NK-92 (cell line): ENCODE data around the gene PRSS21.

ENCODE experiments used
- DNase-seq: peaks from one replicate; lab custom pipeline; 2025; ENCODE audit not compliant: unreplicated experiment; lab: John Stamatoyannopoulos, UW

PRSS21 gene

DNA sequence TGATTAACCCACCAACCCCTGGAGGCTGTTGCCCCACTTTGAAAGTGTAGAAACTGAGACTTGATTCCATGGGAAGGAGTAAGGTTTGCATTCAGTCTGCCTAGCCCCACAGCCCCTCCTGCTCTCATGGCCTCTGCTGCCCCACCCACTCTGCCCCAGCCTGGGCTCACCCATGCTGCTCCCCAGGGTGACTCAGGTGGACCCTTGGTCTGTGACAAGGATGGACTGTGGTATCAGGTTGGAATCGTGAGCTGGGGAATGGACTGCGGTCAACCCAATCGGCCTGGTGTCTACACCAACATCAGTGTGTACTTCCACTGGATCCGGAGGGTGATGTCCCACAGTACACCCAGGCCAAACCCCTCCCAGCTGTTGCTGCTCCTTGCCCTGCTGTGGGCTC lies 12.3 kb upstream of the PRSS21 start:
- no peak for DNase-seq

DNA sequence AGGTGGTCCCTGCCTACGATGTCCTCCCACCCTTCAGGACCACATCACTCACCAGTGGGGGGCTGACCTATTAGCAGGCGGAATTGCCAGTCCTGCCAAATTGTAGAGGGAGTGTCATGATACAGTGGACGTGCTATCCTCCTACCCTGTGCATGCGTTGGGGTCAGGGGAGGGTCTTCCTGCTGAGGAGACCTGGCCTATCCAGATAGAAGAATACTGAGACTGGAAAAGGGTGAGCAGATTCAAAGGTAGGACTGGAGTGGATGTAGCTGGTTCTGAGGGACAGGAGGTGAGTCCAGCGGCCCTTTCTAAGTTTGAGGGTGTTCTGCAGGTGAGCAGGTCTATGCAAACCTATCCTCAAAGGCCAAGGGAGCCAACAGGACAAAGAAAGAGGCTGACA lies 10.8 kb upstream of the PRSS21 start:
- DNase-seq = no peak

DNA sequence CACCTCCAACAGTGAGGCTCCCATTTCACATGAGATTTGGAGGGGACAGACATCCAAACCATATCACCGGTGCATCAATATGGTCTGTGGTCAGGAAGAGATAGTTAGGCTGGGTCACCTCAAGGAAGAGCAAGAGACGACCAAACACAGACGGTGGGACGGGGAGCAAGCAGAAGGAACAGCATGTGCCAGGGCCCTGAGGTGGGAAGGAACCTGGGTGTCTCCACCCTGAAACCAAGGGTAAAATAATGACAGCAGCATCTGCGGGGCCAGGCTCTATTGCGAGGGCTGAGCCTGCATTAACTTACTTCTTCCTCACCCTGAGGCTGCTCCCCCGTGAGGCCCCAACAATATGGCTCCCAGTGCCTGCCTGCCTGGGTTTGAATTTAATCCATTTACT lies 8.9 kb upstream of the PRSS21 start:
- no peak for DNase-seq

DNA sequence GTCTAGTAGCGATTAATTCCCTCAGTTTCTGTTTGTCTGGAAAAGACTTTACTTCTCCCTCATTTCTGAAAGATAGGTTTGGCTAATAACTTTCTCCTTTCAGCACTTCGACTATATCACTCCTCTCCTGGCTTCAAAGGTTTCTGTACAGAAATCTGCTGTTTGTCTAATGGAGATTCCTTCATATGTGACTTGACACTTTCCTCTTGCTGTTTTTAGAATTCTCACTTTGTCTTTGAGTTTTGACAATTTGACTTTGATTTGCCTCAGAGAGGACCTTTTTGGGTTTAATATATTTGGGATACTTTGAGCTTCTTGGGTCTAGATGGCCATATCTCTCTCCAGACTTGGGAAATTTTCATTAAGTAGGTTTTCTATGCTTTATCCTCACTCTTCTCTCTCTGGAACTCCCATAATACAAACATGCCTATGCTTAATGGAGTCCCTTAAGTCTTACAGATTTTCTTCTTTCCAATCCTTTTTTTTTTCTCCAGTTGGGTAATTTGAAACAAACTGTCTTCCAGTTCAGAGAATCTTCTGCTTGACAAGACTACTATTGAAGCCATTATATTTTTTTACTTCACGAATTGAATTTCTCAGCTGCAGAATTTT lies 7.8 kb upstream of the PRSS21 start:
- no peak for DNase-seq

DNA sequence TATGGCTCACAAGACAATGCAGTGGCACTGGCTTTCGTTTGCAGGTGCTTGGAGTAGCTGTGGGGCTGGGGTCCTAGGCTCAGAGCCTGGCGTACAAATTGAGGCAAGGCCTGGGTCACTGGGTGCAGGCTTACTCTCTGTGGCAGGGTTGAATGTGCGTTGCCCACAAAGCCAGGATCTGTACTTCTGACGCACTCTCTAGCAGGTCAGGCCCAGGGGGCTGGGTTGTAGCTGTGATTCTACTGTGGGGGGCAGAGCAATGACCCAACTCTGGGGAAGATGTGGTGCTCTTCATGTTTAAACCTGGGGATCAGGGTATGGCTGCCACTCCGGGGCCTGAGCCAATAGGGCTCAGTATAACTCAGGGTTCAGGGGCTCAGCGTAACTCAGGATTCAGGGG lies 6.4 kb upstream of the PRSS21 start:
- DNase-seq = no peak

DNA sequence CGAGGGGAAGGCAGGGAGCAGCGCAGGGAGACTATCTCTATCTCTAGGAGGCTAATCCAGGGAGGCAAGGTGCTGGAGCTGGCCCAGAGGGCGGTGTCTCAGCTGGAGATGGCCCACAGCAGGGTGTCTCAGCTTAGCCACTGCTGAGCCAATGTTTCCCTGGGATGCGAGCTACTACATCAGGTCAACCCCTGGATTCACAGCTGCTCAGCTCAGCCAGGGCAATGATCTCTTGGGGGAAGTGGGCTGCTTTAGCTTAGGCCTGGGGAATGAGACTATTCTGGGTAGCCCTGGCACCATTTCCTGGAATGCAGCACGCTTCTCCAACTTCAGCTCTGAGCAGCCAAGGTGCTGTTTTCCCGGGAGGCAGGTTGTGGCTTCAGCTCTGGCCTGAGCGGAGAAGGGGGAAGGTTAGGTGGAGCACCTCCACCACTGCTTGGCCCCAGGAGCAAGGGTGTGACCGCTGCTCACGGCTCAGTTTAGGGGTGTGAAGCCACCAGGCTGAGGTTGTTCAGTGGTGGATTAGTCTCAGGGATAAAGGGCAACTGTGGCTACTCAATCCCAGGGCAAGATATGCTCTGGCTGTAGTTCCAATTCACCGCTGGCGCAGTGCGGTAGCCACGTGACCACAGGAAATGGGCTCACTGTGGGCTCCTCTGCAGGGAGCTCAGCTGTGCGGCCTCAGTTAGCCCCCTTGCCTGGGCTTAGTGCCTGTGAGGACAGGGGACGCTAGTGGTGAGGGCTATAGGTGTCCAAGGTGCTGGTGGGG lies 5.2 kb upstream of the PRSS21 start:
- DNase-seq = no peak

DNA sequence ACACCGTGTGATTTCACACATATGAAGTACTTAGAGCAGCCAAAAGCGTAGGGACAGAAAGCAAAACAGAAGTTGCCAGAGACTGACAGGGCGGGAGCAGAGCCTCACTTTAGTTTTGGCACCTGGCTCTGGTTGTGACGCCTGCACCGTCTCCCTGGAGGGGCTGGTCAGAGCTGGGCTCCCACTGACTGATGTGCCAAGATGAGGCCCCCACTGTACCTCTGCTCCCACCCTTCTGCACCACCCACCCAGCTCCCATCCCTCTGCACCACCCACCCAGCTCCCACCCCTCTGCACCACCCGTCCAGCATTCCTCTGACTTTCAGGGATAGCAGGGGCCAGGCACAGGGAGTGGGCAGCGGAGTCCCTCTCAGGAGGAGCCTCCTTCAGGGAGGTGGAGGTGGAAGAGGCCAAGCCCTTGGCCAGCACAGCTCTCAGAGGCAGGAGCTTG lies 3.2 kb upstream of the PRSS21 start:
- no peak for DNase-seq

DNA sequence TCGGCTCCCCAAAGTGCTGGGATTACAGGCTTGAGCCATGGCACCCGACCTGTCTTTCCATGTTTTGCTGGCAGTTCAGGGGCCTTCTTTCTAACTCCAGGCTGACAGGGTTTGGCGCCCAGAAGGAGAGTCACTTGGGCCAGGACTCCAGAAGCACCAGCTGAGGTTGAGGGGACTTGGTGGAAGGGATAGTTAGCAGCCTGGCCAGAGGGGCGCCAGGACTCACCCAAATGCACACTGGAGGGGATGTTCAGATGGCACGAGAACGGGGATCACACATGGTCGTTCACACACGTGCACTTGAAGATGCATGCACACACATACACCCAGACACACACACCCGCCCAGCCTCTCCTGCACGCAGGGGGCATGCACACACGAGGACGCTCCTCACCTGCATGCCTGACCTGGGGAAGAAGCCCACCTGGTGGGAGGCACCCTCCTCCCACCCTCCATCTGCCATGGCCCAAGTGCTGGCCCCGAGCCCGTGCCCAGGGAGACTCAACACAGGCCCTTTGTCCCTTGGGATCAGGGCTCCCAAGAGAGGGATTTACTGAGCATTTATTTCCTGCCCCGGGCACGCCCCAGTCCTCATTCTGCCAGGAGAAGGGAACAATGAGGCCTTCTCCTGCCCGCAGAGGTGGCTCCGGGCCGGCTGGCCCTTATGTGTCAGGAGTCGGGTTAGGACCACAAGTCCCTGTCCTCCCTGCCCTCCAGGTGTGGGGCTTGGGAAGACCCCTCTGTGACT lies 2.3 kb upstream of the PRSS21 start:
- DNase-seq = no peak

DNA sequence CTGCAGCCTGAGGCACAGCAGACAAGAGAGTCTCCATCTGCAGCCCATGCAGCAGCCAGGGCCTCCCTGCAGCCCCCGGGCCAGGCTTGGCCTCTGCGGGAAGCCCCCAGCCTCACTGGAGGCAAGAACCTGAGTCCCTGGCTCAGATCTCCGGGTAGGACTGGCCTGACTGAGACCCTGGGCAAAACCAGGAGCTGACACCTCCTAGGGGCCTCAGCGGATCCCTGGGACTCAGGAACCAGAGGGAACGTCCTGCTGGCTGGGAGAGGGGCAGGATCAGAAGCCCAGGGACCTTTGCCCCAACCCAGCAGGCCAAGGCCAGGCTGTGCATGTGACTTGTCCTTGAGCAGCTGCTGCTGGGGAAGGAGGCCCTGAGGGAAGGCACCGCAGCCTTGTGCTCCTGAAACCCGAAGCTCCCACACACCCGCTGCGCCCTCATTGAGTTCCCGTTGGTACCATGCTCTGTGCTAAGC lies 1.7 kb upstream of the PRSS21 start:
- no peak for DNase-seq

DNA sequence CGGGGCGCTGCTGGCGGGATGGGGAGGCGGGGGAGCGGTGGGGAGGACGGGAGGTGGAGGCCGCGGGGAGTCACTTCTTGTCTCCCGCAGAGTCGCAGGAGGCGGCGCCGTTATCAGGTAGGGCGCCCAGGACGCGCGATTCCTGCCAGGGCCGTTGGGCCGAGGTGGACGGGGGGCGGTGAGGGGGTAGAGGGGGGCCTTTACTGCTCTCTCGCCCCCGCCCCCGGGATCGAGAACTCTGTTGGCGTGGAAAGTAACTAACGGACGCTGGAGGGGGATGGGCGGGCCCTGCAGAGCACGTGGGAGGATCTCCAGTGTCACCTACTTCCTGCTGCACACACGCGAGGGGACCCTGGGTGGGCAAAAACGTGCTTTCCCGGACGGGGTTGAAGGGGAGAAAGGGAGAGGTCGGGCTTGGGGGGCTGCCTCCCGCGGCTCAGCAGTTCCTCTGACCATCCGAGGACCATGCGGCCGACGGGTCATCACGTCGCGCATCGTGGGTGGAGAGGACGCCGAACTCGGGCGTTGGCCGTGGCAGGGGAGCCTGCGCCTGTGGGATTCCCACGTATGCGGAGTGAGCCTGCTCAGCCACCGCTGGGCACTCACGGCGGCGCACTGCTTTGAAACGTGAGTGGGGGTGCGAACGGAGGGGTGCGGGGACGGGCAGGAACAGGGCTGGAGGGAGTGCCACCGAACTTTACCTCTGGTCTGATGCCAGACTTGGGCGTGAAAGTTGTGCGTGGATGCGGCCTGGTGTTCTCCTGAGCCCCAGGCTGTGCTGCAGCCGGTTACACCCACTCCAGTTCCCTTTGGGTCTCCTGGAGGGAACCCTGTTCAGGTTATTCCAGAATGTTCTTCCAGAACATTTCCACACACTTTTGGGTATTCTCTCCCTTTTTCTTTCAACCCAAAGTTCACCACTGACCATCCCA lies 569 bp downstream of the PRSS21 start:
- DNase-seq = no peak

DNA sequence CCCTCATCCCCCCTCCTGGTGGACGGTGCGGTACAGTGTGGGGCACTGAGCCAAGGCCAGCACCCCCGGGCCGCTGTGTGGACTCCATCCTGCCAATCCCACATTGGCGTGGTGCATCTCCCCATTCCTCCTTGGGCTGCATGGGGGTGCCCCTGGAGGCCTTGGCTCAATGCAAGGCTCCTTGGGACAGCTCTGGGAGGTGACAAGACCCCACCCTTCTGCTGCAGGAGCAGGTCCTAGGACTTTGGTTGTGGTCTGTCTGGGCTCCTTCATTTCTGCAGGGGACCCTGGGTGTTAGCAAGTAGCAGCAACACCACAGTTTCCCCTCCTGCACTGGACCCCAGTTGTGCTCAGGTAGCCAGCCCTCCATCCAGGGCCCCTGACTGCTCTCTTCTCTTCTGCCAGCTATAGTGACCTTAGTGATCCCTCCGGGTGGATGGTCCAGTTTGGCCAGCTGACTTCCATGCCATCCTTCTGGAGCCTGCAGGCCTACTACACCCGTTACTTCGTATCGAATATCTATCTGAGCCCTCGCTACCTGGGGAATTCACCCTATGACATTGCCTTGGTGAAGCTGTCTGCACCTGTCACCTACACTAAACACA lies 1.3 kb downstream of the PRSS21 start:
- DNase-seq = no peak

DNA sequence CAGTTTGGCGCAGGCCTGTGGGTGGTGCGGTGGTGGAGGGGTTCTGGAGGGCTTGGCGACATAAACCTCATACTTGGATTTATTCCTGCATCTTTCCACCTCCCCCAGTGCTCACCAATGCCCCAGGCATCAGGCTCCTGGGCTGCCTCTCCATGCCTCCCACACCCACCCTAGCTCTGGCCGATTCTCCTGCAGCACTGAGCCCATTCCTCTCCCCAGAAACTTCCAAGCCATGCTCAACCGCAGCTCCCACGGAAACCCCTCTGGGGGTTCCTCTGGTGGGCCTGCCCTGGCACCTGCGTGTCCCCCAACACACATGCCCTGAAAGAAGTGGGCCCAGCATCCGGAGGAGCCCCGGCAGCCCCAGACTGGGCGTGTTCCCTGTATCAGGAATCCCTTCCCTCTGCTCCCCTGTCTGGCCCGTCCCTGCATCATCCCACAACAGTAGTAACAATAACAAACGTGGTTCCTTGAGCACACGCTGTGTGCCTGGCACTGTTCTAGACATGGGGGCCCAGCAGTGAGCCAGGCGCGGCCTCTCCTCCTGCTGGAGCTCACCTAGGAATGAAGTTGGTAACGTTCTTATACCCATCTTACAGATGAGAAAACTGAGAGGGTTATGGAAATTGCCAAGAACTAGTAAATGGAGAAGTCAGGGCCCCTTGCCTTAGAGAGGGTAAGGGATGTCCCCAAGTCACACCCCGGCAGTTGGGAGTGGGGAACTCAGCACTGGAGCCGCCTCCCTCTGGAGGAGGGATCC lies 2.3 kb downstream of the PRSS21 start:
- DNase-seq = no peak

DNA sequence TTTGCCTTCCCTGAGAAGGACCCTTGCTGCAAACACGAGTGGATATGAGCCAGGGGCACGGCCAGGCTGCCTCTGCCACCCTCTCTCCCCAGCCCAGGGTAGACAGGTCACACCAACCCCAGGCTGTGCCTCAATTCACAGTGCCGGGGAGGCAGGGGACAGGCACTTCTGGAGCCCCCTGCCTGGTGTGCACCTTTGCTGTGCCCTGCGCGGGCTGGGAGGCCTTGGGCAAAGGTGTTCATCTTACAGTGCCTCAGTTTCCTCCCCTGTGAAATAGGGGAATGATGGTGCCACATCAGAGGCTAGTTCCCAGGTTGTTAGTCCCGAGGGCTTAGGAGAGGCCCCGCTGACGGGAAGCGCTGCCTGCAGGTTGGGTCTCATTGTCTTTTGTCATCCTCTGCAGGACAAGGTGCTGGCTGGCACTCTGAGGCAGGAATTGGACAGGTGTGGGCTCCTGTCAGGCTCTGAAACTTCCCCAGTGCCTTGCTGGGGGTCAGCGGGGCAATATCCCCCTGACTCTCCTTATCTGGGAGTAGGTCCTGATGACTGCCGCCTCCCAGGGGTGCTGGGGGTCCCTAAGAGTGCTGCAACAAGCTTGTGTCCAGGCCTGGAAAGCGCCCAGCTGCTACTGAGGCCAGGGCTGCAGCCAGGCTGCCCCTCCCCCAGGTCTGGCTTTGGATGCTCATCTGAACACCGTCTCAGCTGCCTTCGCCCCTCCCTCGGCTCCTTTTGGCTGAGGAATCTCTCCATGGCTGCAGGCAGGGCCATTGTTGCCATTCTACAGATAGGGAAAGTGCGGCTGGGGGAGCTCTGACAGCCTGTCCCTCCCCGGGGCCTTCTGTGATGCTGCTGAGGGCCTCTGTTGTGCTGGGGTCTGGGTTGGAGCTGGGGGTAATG lies 3.1 kb downstream of the PRSS21 start:
- no peak for DNase-seq

DNA sequence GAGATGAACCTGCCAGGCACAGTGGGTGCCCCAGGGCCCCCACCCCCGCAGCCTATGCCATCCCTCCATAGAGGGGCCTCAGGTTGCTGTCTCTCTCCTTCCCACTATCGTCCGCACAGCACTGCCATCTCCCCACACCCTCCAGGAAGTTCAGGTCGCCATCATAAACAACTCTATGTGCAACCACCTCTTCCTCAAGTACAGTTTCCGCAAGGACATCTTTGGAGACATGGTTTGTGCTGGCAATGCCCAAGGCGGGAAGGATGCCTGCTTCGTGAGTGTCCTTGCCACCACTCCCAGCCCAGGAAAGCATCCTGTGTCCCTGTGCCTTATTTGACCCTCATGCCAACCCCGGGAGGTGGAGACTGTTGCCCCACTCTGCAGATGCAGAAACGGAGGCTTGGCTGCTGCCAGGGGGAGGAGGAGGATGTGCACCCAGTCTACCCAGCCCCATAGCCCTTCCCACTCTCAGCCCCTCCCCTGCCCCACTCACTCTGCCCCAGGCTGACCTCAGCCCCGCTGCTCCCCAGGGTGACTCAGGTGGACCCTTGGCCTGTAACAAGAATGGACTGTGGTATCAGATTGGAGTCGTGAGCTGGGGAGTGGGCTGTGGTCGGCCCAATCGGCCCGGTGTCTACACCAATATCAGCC lies 3.9 kb downstream of the PRSS21 start:
- DNase-seq = no peak

DNA sequence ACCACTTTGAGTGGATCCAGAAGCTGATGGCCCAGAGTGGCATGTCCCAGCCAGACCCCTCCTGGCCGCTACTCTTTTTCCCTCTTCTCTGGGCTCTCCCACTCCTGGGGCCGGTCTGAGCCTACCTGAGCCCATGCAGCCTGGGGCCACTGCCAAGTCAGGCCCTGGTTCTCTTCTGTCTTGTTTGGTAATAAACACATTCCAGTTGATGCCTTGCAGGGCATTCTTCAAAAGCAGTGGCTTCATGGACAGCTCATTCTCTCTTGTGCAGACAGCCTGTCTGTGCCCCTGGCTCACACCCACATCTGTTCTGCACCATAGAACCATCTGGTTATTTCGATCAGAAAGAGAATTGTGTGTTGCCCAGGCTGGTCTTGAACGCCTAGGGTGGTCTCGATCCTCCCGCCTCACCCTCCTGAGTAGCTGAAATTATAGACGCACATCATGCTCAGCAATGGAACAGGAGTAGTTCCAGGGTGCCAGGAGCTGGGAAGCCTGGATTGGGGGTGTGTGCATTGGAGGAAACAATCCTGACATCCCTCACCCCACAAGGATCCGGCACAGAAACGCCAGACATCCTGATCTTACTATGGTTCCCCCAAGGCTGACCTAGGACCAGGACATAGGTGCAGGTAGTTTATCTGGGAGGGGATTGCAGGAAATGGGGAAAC lies 4.6 kb downstream of the PRSS21 start:
- no peak for DNase-seq

DNA sequence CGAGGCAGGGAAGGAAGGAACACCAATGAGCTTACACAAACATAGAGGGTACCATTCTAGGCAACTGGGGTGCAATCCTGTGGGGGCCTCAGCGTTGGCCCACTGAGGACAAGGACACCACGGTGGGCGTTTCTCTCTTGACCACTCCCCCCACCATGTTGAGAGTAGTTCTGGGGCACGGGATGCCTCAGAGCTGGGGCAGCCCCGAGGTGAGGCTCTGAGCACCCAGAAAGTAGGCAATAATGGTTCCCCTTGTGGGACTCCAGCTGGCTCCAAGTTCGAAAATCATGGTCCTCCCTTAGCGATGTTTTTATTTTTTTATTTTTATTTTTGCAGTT lies 5.1 kb downstream of the PRSS21 start:
- no peak for DNase-seq

DNA sequence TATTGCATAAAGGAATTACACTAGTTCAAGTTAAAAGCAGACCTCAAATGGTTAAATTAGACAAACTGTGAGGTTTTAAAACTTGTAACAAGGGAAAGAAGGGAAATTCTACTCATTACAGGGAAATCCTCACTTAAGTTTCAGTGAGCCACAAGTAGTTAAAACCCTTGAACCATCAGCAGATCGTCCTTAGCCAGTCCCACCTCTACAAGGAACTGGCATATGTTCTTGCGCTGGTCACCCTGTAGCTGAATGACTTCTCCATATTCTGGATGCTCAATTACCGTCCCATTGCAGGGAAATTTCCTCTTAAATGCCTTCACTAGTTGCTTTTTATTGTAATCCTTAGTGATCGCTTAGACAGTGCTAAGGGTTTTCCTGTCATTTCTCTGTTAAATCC lies 5.5 kb downstream of the PRSS21 start:
- DNase-seq = no peak

DNA sequence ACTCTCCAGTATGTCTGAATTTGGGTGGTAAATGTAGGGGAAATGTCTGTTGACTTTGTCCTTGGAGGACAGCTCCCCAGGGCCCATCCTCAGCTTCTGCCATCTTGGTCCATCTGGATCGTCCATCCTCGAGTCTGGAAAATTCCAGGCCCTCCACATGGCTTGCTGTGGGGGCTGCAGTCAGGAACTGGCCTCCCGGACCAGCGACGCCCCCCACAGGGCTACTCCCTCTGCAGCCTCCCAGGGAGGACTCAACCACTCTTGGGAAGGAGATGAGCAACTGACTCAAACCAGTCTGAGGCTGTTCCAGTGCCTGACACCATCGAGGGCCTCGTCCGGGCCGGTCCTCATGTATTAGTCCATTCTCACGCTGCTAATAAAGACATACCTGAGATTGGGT lies 7.6 kb downstream of the PRSS21 start:
- DNase-seq = no peak
